Activated T-helper 9 cell treated with anti-CD3 and anti-CD28 coated beads, Interleukin-2, amount 50 U/mL, for 16 hours (primary cell): Measurements from ENCODE around the gene KIF16B.
A peak's percentile ranks its signal among the peaks of the same experiment; 100 is the strongest.
"Not testable (repeated sequence)": the region's sequence is repeated elsewhere in the genome, so short reads cannot be mapped to it uniquely, and the experiment has no call there.

Experiments used
- DNase-seq: peaks from one replicate; pipeline ENCODE4 v3.0.0-alpha.2; 2020; ENCODE audit warnings: low read depth

The KIF16B gene

GRCh38 chr20:16476032-16476431, 97.2 kb downstream of the KIF16B start:
- no peak for DNase-seq

- no peak for DNase-seq
These were observed 98.0 kb downstream of the KIF16B start for GRCh38 chr20:16475225-16475624.

GRCh38 chr20:16474363-16474762, 98.9 kb downstream of the KIF16B start:
- DNase-seq, result no peak

- no peak for DNase-seq
These were observed 101.0 kb downstream of the KIF16B start for GRCh38 chr20:16472045-16472872.

- DNase-seq, result no peak
These were observed 103.8 kb downstream of the KIF16B start for GRCh38 chr20:16469395-16469905.

- DNase-seq, result no peak
These were observed 110.5 kb downstream of the KIF16B start for GRCh38 chr20:16462711-16463110.

GRCh38 chr20:16459019-16459700, 114.1 kb downstream of the KIF16B start:
- no peak for DNase-seq

GRCh38 chr20:16457514-16457913, 115.7 kb downstream of the KIF16B start:
- DNase-seq, result no peak

- no peak for DNase-seq
These were observed 117.9 kb downstream of the KIF16B start for GRCh38 chr20:16455324-16455723.

GRCh38 chr20:16451982-16452381, 121.3 kb downstream of the KIF16B start:
- no peak for DNase-seq

GRCh38 chr20:16451001-16451400, 122.2 kb downstream of the KIF16B start:
- no peak for DNase-seq

GRCh38 chr20:16446991-16447390, 126.3 kb downstream of the KIF16B start:
- DNase-seq, result no peak

GRCh38 chr20:16446246-16446645, 127.0 kb downstream of the KIF16B start:
- DNase-seq, result no peak

- no peak for DNase-seq
These were observed 127.8 kb downstream of the KIF16B start for GRCh38 chr20:16445482-16445881.

- DNase-seq, result no peak
These were observed 129.0 kb downstream of the KIF16B start for GRCh38 chr20:16444057-16444777.

GRCh38 chr20:16441546-16442164, 131.6 kb downstream of the KIF16B start:
- DNase-seq, result no peak

GRCh38 chr20:16440686-16441085, 132.6 kb downstream of the KIF16B start:
- DNase-seq, result no peak

GRCh38 chr20:16439540-16439939, 133.7 kb downstream of the KIF16B start:
- DNase-seq, result not testable (repeated sequence)

- DNase-seq, result no peak
These were observed 135.1 kb downstream of the KIF16B start for GRCh38 chr20:16438100-16438499.

- no peak for DNase-seq
These were observed 135.8 kb downstream of the KIF16B start for GRCh38 chr20:16437387-16437996.

- peak; percentile 4 for DNase-seq
These were observed 139.1 kb downstream of the KIF16B start for GRCh38 chr20:16434062-16434664.
